HCT116 (cell line): ENCODE measurements around the gene TARM1. TPM values are rescaled to one million over a fixed set of nuclear protein-coding genes. Genes with fewer than 3 reads are reported as not detected.

Experiments
- ATAC-seq: fragments of 200-7000 bp; cut with Tn5 transposase; 2 replicates; pipeline ENCODE4 v1.9.1; 2020; ENCODE audit warnings: mild to moderate bottlenecking, moderate library complexity
- BruUV-seq: library from RNA; stranded (reverse); fragments of 400-500 nt; replicated peaks from 2 replicates; lab custom pipeline; 2021; lab: Mats Ljungman, UMichigan
- CTCF ChIA-PET: fragments of 300-600 bp; sonication (Branson Sonifier 250); formaldehyde crosslinking; loops from one replicate; lab custom pipeline; 2021; ENCODE audit warnings: antibody characterized with exemption; lab: Charles Lee
- POLR2A ChIA-PET: fragments of 300-600, 350-600 bp; sonication (Branson Sonifier 250); formaldehyde crosslinking; loops from one replicate; lab custom pipeline; 2021; ENCODE audit warnings: antibody characterized with exemption; lab: Charles Lee
- RAD21 ChIA-PET, 2 experiments: fragments of 300-600 bp; sonication (Branson Sonifier 250); formaldehyde crosslinking; loops; one replicate each; lab custom pipeline; 2023; ENCODE audit warnings: low total read pairs in 2 of 2; ENCODE audit not compliant: uncharacterized antibody in 2 of 2, unreplicated experiment in 2 of 2, low non-redundant PET in 1 of 2; lab: Charles Lee
- DNase-seq: peaks from one replicate; pipeline ENCODE4 v3.0.0-alpha.2; 2010; ENCODE audit warnings: low read depth, low spot score
- H2AFZ ChIP-seq: fragments of 200-600 bp; shearing (Covaris generic), sonication (generic); 2 replicates; pipeline ENCODE4 v1.6.1; 2017; ENCODE audit warnings: low read depth, mixed run types, mixed read lengths, antibody characterized with exemption, low read length; ENCODE audit not compliant: poor library complexity, severe bottlenecking
- H3K27ac ChIP-seq: 2 replicates; pipeline ENCODE4 v1.5.1; 2012; ENCODE audit warnings: low read depth, low read length
- H3K27me3 ChIP-seq: fragments of 200-600 bp; sonication (generic); 2 replicates; pipeline ENCODE4 v1.6.1; 2016; ENCODE audit warnings: mixed run types, low read length, mixed read lengths; ENCODE audit not compliant: insufficient read depth
- H3K36me3 ChIP-seq, 2 experiments: fragments of 200-500 bp in 1 of 2; fragments of 200-600 bp in 1 of 2; sonication (Bioruptor generic) in 1 of 2; sonication (generic) in 1 of 2; 2 replicates each; pipeline versions ENCODE4 v1.5.1 to v1.6.1; 2014 to 2016; ENCODE audit warnings: low read length in 2 of 2, inconsistent platforms in 1 of 2, mixed read lengths in 1 of 2, mixed run types in 1 of 2; ENCODE audit not compliant: insufficient read depth in 2 of 2, control insufficient read depth in 1 of 2
- H3K4me1 ChIP-seq, 2 experiments: fragments of 200-600 bp in 1 of 2; sonication (generic) in 1 of 2; 2 replicates each; pipeline versions ENCODE4 v1.5.1 to v1.6.1; 2012 to 2017; ENCODE audit warnings: low read length in 2 of 2, inconsistent platforms in 1 of 2, mild to moderate bottlenecking in 1 of 2, mixed read lengths in 1 of 2, mixed run types in 1 of 2, moderate library complexity in 1 of 2; ENCODE audit not compliant: insufficient read depth in 2 of 2, control insufficient read depth in 1 of 2
- H3K4me2 ChIP-seq: fragments of 200-600 bp; sonication (generic); 2 replicates; pipeline ENCODE4 v1.6.1; 2017; ENCODE audit warnings: mixed run types, low read length, mixed read lengths
- H3K4me3 ChIP-seq, 2 experiments: fragments of 200-600 bp in 1 of 2; sonication (generic) in 1 of 2; replicated peaks in 1 of 2; 2 replicates each; pipeline ENCODE4 v1.5.1; 2011 to 2016; ENCODE audit warnings: low read length in 2 of 2, control low read depth in 1 of 2, low read depth in 1 of 2, mild to moderate bottlenecking in 1 of 2, mixed read lengths in 1 of 2, mixed run types in 1 of 2
- H3K79me2 ChIP-seq: fragments of 200-600 bp; sonication (generic); 2 replicates; pipeline ENCODE4 v1.6.1; 2017; ENCODE audit warnings: mild to moderate bottlenecking, mixed run types, low read length, moderate library complexity, mixed read lengths; ENCODE audit not compliant: insufficient read depth
- H3K9ac ChIP-seq: fragments of 200-600 bp; sonication (generic); 2 replicates; pipeline ENCODE4 v1.6.1; 2016; ENCODE audit warnings: low read length, mixed read lengths
- H3K9me2 ChIP-seq: fragments of 200-600 bp; sonication (generic), shearing (Covaris generic); 2 replicates; pipeline ENCODE4 v1.6.1; 2017; ENCODE audit warnings: mixed run types, mild to moderate bottlenecking, moderate library complexity; ENCODE audit not compliant: insufficient read depth
- H3K9me3 ChIP-seq, 2 experiments: fragments of 200-500 bp in 1 of 2; fragments of 200-600 bp in 1 of 2; sonication (Bioruptor generic) in 1 of 2; sonication (generic) in 1 of 2; 2 replicates each; pipeline ENCODE4 v1.6.1; 2014 to 2017; ENCODE audit warnings: low read length in 2 of 2, mixed read lengths in 2 of 2, inconsistent platforms in 1 of 2, low read depth in 1 of 2, mild to moderate bottlenecking in 1 of 2, mixed run types in 1 of 2, moderate library complexity in 1 of 2; ENCODE audit not compliant: control insufficient read depth in 1 of 2, insufficient read depth in 1 of 2
- H4K20me1 ChIP-seq: fragments of 200-600 bp; sonication (generic), shearing (Covaris generic); 2 replicates; pipeline ENCODE4 v1.6.1; 2017; ENCODE audit warnings: mixed run types, mild to moderate bottlenecking, moderate library complexity; ENCODE audit not compliant: insufficient read depth
- CEBPB ChIP-seq: IDR thresholded peaks from 2 replicates; pipeline ENCODE4 v1.6.1; 2012; ENCODE audit warnings: low read depth
- ELF1 ChIP-seq: IDR thresholded peaks from 2 replicates; pipeline ENCODE4 v1.6.1; 2012; ENCODE audit warnings: low read depth, borderline replicate concordance
- EZH2 ChIP-seq: fragments of 200-600 bp; sonication (generic); IDR thresholded peaks from 2 replicates; pipeline ENCODE4 v1.6.1; 2017; ENCODE audit warnings: antibody characterized with exemption, mixed run types
- EZH2phosphoT487 ChIP-seq: fragments of 200-600 bp; IDR thresholded peaks from 2 replicates; pipeline ENCODE4 v1.6.1; 2018; ENCODE audit warnings: antibody characterized with exemption, borderline replicate concordance
- FOSL1 ChIP-seq: IDR thresholded peaks from 2 replicates; pipeline ENCODE4 v1.6.1; 2012; ENCODE audit warnings: low read depth
- JUND ChIP-seq: IDR thresholded peaks from 2 replicates; pipeline ENCODE4 v1.6.1; 2012
- POLR2A ChIP-seq: IDR thresholded peaks from 2 replicates; pipeline ENCODE4 v1.7.0; 2011; ENCODE audit warnings: borderline replicate concordance; ENCODE audit not compliant: insufficient read depth, insufficient read length; ENCODE audit errors: extremely low read depth
- POLR2AphosphoS5 ChIP-seq: IDR thresholded peaks from 2 replicates; pipeline ENCODE4 v1.6.1; 2011; ENCODE audit warnings: mild to moderate bottlenecking, low read depth, low read length, moderate library complexity
- RAD21 ChIP-seq: IDR thresholded peaks from 2 replicates; pipeline ENCODE4 v1.6.1; 2012; ENCODE audit warnings: low read depth, mild to moderate bottlenecking
- SIN3A ChIP-seq: IDR thresholded peaks from 2 replicates; pipeline ENCODE4 v1.6.1; 2012; ENCODE audit warnings: low read depth
- SP1 ChIP-seq: IDR thresholded peaks from 2 replicates; pipeline ENCODE4 v1.6.1; 2012; ENCODE audit warnings: low read depth
- TCF7L2 ChIP-seq: IDR thresholded peaks from 2 replicates; pipeline ENCODE4 v1.7.0; 2011; ENCODE audit warnings: borderline replicate concordance, inconsistent platforms; ENCODE audit not compliant: insufficient read depth, insufficient read length; ENCODE audit errors: extremely low read depth
- ZFX ChIP-seq: fragments of 450-650 bp; IDR thresholded peaks from 2 replicates; pipeline ENCODE4 v1.6.1; 2017
- ZNF274 ChIP-seq: fragments of 200-500 bp; sonication (Bioruptor generic); IDR thresholded peaks from 2 replicates; pipeline ENCODE4 v1.6.1; 2014; ENCODE audit warnings: mild to moderate bottlenecking, low read depth, low read length, inconsistent platforms
- intact Hi-C: fragments of 100-400 bp; cut with micrococcal nuclease; formaldehyde crosslinking; loops from 2 replicates; pipeline ENCODE4 v1.10.0; 2022
- total RNA-seq: library from RNA; stranded (reverse); gene quantifications from one replicate; pipeline ENCODE4 v1.2.1, GENCODE V29; 2021; ENCODE audit not compliant: unreplicated experiment
- TF ChIP-seq, protein P1 (sequence below): IDR thresholded peaks from 2 replicates; pipeline ENCODE4 v1.6.1; 2012; ENCODE audit warnings: low read depth
- TF ChIP-seq, protein P2 (sequence below): IDR thresholded peaks from 2 replicates; pipeline ENCODE4 v1.6.1; 2012

The TARM1 gene
- total RNA-seq, 1 experiment from 2014 or later = not detected

DNA sequence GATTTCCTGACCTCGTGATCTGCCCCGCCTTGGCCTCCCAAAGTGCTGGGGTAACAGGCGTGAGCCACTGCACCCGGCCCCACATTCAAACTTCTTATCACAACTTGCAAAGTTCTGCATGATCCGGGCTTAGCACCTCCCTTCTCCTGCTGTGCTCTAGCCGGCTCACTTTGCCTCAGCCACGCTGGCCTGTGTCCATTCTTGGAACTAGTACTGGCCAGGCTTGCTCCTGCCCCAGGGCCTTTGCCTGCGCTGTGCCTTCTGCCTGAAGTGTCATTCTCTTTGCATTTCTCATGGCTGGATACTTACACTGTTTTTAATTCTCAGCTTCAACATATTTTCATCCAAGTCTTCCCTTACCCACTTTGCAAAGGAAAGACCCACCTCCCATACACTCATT is 59.8 kb downstream of the TARM1 start:
- Histone ChIP-seq H3K36me3 (no peaks in the 10 kb centered on the region), H3K79me2 (no peaks in the 10 kb centered on the region), H4K20me1 (no peaks in the 10 kb centered on the region), H3K27ac (no peak overlapping the region), H3K9me2 (no peaks in the 10 kb centered on the region), H3K4me3 (no peak overlapping the region), H3K9ac (no peak overlapping the region), H3K9me3 (no peaks in the 10 kb centered on the region), H3K27me3 (no peaks in the 10 kb centered on the region), H3K4me1 (peaks cover 12 to 25% of the 10 kb centered on the region in 2 experiments), H3K4me2 (no peak overlapping the region), H2AFZ (no peak overlapping the region)
- no peak for TF ChIP-seq EZH2
- TF ChIP-seq TCF7L2 = no peak
- no peak for TF ChIP-seq JUND
- no peak for TF ChIP-seq CEBPB
- no peak for TF ChIP-seq POLR2AphosphoS5
- no peak for TF ChIP-seq ELF1
- TF ChIP-seq SIN3A = no peak
- no peak for TF ChIP-seq FOSL1
- TF ChIP-seq ZFX = no peak
- TF ChIP-seq SP1 = no peak
- TF ChIP-seq, protein P1, sequence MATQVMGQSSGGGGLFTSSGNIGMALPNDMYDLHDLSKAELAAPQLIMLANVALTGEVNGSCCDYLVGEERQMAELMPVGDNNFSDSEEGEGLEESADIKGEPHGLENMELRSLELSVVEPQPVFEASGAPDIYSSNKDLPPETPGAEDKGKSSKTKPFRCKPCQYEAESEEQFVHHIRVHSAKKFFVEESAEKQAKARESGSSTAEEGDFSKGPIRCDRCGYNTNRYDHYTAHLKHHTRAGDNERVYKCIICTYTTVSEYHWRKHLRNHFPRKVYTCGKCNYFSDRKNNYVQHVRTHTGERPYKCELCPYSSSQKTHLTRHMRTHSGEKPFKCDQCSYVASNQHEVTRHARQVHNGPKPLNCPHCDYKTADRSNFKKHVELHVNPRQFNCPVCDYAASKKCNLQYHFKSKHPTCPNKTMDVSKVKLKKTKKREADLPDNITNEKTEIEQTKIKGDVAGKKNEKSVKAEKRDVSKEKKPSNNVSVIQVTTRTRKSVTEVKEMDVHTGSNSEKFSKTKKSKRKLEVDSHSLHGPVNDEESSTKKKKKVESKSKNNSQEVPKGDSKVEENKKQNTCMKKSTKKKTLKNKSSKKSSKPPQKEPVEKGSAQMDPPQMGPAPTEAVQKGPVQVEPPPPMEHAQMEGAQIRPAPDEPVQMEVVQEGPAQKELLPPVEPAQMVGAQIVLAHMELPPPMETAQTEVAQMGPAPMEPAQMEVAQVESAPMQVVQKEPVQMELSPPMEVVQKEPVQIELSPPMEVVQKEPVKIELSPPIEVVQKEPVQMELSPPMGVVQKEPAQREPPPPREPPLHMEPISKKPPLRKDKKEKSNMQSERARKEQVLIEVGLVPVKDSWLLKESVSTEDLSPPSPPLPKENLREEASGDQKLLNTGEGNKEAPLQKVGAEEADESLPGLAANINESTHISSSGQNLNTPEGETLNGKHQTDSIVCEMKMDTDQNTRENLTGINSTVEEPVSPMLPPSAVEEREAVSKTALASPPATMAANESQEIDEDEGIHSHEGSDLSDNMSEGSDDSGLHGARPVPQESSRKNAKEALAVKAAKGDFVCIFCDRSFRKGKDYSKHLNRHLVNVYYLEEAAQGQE = no peak
- TF ChIP-seq ZNF274 = no peak
- TF ChIP-seq RAD21 = no peak
- no peak for TF ChIP-seq POLR2A
- TF ChIP-seq, protein P2, sequence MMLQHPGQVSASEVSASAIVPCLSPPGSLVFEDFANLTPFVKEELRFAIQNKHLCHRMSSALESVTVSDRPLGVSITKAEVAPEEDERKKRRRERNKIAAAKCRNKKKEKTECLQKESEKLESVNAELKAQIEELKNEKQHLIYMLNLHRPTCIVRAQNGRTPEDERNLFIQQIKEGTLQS = no peak
- TF ChIP-seq EZH2phosphoT487 = no peak
- no TSS peak for BruUV-seq
- POLR2A ChIA-PET = no interaction called here
- ATAC-seq = no peak
- CTCF ChIA-PET = interaction anchor here (1.2 to 2.1 kb wide), 3 partner anchors 9 to 228 kb away, joined by 5 to 7 read pairs (median 6); no protein-coding TSS in a partner anchor
- no peak for DNase-seq
- RAD21 ChIA-PET = no interaction called here
- intact Hi-C loops = loop anchor here (5.0 kb wide), 1 partner anchor 114 kb away; the partner anchor contains the start of gene CACNG7

Other genes with a start within 250 kb of the TARM1 start
- gene MYADM, start 213.5 kb downstream of the TARM1 start, total RNA-seq = 79.6 TPM
- gene PRKCG, start 199.2 kb downstream of the TARM1 start, total RNA-seq = 2.8 TPM
- gene CACNG7, start 172.1 kb downstream of the TARM1 start, total RNA-seq = not detected
- 0.93 TPM for gene CACNG8, start 118.4 kb downstream of the TARM1 start, total RNA-seq
- 0.15 TPM for gene CACNG6, start 89.7 kb downstream of the TARM1 start, total RNA-seq
- not detected for gene VSTM1, start 17.5 kb downstream of the TARM1 start, total RNA-seq
- gene OSCAR, start 19.4 kb upstream of the TARM1 start, total RNA-seq = 0.59 TPM
- gene NDUFA3, start 21.5 kb upstream of the TARM1 start, total RNA-seq = 149 TPM
- 7.1 TPM for gene TFPT, start 34.3 kb upstream of the TARM1 start, total RNA-seq
- 99.0 TPM for gene PRPF31, start 34.4 kb upstream of the TARM1 start, total RNA-seq
- gene CNOT3, start 56.4 kb upstream of the TARM1 start, total RNA-seq = 76.7 TPM
- 7.6 TPM for gene LENG1, start 78.4 kb upstream of the TARM1 start, total RNA-seq
- gene TMC4, start 91.8 kb upstream of the TARM1 start, total RNA-seq = 60.3 TPM
- 113 TPM for gene MBOAT7, start 108.2 kb upstream of the TARM1 start, total RNA-seq
- gene TSEN34, start 109.9 kb upstream of the TARM1 start, total RNA-seq = 99.9 TPM
- 1,666 TPM for gene RPS9, start 119.5 kb upstream of the TARM1 start, total RNA-seq
- gene LILRB3, start 141.6 kb upstream of the TARM1 start, total RNA-seq = 0.12 TPM
- gene LILRA6, start 161.4 kb upstream of the TARM1 start, total RNA-seq = not detected
- gene LILRB5, start 175.9 kb upstream of the TARM1 start, total RNA-seq = not detected
- not detected for gene LILRB2, start 199.7 kb upstream of the TARM1 start, total RNA-seq
- not detected for gene LILRA5, start 231.8 kb upstream of the TARM1 start, total RNA-seq